Measurements from ENCODE around the gene NUDT11. TPM values are rescaled to one million over a fixed set of nuclear protein-coding genes. Genes with fewer than 3 reads are reported as not detected.

Gene NUDT11
- total RNA-seq: 3.7 and 3.9 TPM in 2 replicates
- 3.5 and 4.3 TPM in 2 replicates for polyA plus RNA-seq
- polyA plus RNA-seq (2011; cell fraction: cytosol; rRNA removed): 4.4 TPM in 2 replicates
- 1.7 and 2.0 TPM in 2 replicates for polyA plus RNA-seq (2011; cell fraction: nucleus; rRNA removed)
- 11.9 and 13.7 TPM in 2 replicates for polyA plus RNA-seq (2012)
- polyA minus RNA-seq: 3.8 and 5.9 TPM in 2 replicates
- not detected for polyA minus RNA-seq (2011; cell fraction: cytosol; rRNA and poly(A)+ RNA removed)
- polyA minus RNA-seq (2011; cell fraction: nucleus; rRNA and poly(A)+ RNA removed): 1.3 and 1.5 TPM in 2 replicates
- Bru-seq, nascent RNA: percentile 42 among the genes with signal in this experiment
- BruChase-seq, experiment 1, labeled RNA remaining after a 6-hour chase: percentile 72 among the genes with signal in this experiment
- BruChase-seq, experiment 2, labeled RNA remaining after a 2-hour chase: percentile 53 among the genes with signal in this experiment
- long read RNA-seq, transcript NUDT11-201 (2 exons, 2,385 nt): major isoform, 13 of 13 reads
- long read RNA-seq, partial matches to known transcripts: 0 of 13 reads
- long read RNA-seq, other reads (novel, unspliced or antisense): 0 of 13 reads

GRCh38 chrX:51496501-51497291, at the start of gene NUDT11:
TSS of gene NUDT11 (minus strand) at chrX:51496592. CDS start at chrX:51496444, 148 bp downstream.
- POLR2A ChIA-PET: no interaction called here
- Histone ChIP-seq H4K20me1 (replicated peaks; ENCODE audit: control insufficient read depth, extremely low read depth, insufficient read depth, low read length) (no peaks in the 10 kb centered on the region), H3K27ac (ENCODE audit: insufficient read depth, low read depth, low read length) (peak within 1 kb of the TSS; percentile 7), H3K9ac (replicated peaks; ENCODE audit: extremely low read depth, insufficient read depth, low read length) (peak within 1 kb of the TSS; percentile 9), H3K4me3 (replicated peaks in 1 of 3; ENCODE audit: insufficient read depth in 1 of 3, low read depth in 1 of 3, low read length in 3 of 3) (peak within 1 kb of the TSS; percentile 23 to 56 (median 45)), H3K4me1 (ENCODE audit: control insufficient read depth, extremely low read depth, insufficient read depth, low read length) (peaks cover 4% of the 10 kb centered on the region), H3K9me3 (replicated peaks; ENCODE audit: control insufficient read depth, insufficient read depth, low read length) (no peaks in the 10 kb centered on the region), H3K79me2 (ENCODE audit: control insufficient read depth, insufficient read depth, low read length) (no peaks in the 10 kb centered on the region), H2AFZ (ENCODE audit: low read depth, low read length) (peak within 1 kb of the TSS; percentile 96), H3K9me1 (replicated peaks; ENCODE audit: control insufficient read depth, extremely low read depth, insufficient read depth, low read length) (no peaks in the 10 kb centered on the region), H3K4me2 (ENCODE audit: insufficient read depth, low read length) (peak within 1 kb of the TSS; percentile 79), H3K36me3 (ENCODE audit: control insufficient read depth in 2 of 2, extremely low read depth in 1 of 2, insufficient read depth in 2 of 2, low read length in 2 of 2) (no peaks in the 10 kb centered on the region), H3K27me3 (ENCODE audit: control insufficient read depth in 2 of 2, insufficient read depth in 2 of 2, low read length in 2 of 2) (no peaks in the 10 kb centered on the region)
- dilution Hi-C loops (cut with MboI; ENCODE audit: extremely low pct_ligation_motif_present, low sequenced_read_pairs): no loop called here
- DNase-seq (ENCODE audit: low read depth, low spot score) (peak; percentile 68), FAIRE-seq (peak; percentile 68)
- intact Hi-C loops (cut with micrococcal nuclease): loop anchor here (10.0 kb wide), 1 partner anchor 768 kb away; no protein-coding TSS in a partner anchor
- TF ChIP-seq MAX (IDR thresholded peaks at IDR 0.05; ENCODE audit: insufficient read depth, insufficient read length): no peak
- no peak for TF ChIP-seq MYC (IDR thresholded peaks at IDR 0.05; ENCODE audit: low read depth, low read length)
- TF ChIP-seq EZH2 (IDR thresholded peaks at IDR 0.05; ENCODE audit: borderline replicate concordance, low read depth, low read length, severe bottlenecking): no peak
- no peak for TF ChIP-seq JUN (IDR thresholded peaks at IDR 0.05; ENCODE audit: borderline replicate concordance, insufficient read depth, insufficient read length, low read depth)
- no peak for TF ChIP-seq POLR2AphosphoS5 (IDR thresholded peaks at IDR 0.05; ENCODE audit: insufficient read depth, low read depth, low read length)
- no peak for TF ChIP-seq GATA2 (IDR thresholded peaks at IDR 0.05; ENCODE audit: insufficient read depth, insufficient read length, low read depth, low read length)
- TF ChIP-seq FOS (IDR thresholded peaks at IDR 0.05; ENCODE audit: borderline replicate concordance, insufficient read depth, low read length): no peak
- no peak for TF ChIP-seq CTCF (IDR thresholded peaks at IDR 0.05; ENCODE audit: extremely low read depth in 1 of 2, insufficient read depth in 1 of 2, low read depth in 1 of 2, low read length in 2 of 2)
- TF ChIP-seq POLR2A (IDR thresholded peaks at IDR 0.05; ENCODE audit: low read depth, low read length): no peak
- BruUV-seq (replicated peaks): no TSS peak
- CTCF ChIA-PET: interaction anchor here (1.0 kb wide), 1 partner anchor 9 kb away, joined by 4 read pairs; no protein-coding TSS in a partner anchor
